ENCODE results near the gene DCTN2.

DNA sequence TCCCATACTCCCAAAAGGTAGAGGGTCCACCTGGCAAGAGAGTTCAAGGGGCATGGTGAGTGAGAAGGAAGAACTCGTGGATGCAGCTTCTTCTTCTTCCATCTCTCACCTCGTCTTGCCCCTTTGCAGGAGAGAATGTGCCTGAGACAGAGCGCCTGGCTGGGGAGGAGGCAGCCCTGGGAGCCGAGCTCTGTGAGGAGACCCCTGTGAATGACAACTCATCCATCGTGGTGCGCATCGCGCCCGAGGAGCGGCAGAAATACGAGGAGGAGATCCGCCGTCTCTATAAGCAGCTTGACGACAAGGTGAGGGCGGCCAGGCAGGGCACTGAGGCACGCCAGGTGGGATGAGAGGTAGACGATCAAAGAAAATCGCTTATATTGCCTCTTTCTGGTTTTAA lies 22.9 kb upstream of the DCTN2 start:
- TF ChIP-seq EZH2 (IDR thresholded peaks at IDR 0.05; ENCODE audit: borderline replicate concordance, insufficient read depth, low read length, poor library complexity, severe bottlenecking): no peak
- TF ChIP-seq, protein P1, sequence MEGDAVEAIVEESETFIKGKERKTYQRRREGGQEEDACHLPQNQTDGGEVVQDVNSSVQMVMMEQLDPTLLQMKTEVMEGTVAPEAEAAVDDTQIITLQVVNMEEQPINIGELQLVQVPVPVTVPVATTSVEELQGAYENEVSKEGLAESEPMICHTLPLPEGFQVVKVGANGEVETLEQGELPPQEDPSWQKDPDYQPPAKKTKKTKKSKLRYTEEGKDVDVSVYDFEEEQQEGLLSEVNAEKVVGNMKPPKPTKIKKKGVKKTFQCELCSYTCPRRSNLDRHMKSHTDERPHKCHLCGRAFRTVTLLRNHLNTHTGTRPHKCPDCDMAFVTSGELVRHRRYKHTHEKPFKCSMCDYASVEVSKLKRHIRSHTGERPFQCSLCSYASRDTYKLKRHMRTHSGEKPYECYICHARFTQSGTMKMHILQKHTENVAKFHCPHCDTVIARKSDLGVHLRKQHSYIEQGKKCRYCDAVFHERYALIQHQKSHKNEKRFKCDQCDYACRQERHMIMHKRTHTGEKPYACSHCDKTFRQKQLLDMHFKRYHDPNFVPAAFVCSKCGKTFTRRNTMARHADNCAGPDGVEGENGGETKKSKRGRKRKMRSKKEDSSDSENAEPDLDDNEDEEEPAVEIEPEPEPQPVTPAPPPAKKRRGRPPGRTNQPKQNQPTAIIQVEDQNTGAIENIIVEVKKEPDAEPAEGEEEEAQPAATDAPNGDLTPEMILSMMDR (IDR thresholded peaks at IDR 0.05; ENCODE audit: poor library complexity, severe bottlenecking): no peak
- TF ChIP-seq MXI1 (conservative IDR thresholded peaks at IDR 0.05; ENCODE audit: poor library complexity, severe bottlenecking): no peak
- no peak for TF ChIP-seq EP300 (conservative IDR thresholded peaks at IDR 0.05; ENCODE audit: poor library complexity, severe bottlenecking)
- TF ChIP-seq, protein P2, sequence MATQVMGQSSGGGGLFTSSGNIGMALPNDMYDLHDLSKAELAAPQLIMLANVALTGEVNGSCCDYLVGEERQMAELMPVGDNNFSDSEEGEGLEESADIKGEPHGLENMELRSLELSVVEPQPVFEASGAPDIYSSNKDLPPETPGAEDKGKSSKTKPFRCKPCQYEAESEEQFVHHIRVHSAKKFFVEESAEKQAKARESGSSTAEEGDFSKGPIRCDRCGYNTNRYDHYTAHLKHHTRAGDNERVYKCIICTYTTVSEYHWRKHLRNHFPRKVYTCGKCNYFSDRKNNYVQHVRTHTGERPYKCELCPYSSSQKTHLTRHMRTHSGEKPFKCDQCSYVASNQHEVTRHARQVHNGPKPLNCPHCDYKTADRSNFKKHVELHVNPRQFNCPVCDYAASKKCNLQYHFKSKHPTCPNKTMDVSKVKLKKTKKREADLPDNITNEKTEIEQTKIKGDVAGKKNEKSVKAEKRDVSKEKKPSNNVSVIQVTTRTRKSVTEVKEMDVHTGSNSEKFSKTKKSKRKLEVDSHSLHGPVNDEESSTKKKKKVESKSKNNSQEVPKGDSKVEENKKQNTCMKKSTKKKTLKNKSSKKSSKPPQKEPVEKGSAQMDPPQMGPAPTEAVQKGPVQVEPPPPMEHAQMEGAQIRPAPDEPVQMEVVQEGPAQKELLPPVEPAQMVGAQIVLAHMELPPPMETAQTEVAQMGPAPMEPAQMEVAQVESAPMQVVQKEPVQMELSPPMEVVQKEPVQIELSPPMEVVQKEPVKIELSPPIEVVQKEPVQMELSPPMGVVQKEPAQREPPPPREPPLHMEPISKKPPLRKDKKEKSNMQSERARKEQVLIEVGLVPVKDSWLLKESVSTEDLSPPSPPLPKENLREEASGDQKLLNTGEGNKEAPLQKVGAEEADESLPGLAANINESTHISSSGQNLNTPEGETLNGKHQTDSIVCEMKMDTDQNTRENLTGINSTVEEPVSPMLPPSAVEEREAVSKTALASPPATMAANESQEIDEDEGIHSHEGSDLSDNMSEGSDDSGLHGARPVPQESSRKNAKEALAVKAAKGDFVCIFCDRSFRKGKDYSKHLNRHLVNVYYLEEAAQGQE (IDR thresholded peaks at IDR 0.05; ENCODE audit: borderline replicate concordance): no peak
- no peak for TF ChIP-seq POLR2AphosphoS5 (IDR thresholded peaks at IDR 0.05)
- no peak for TF ChIP-seq RAD21 (conservative IDR thresholded peaks at IDR 0.05)
- TF ChIP-seq TAF1 (IDR thresholded peaks at IDR 0.05; ENCODE audit: low read depth): no peak
- no peak for TF ChIP-seq SMC3 (conservative IDR thresholded peaks at IDR 0.05; ENCODE audit: poor library complexity)

Measured in neural cell (in vitro differentiated cells).